HG03064 (cell line): Measurements from ENCODE around the gene MED12L.
"Not testable (repeated sequence)": the region's sequence is repeated elsewhere in the genome, so short reads cannot be mapped to it uniquely, and the experiment has no call there.

Experiments used
- ATAC-seq: cut with Tn5 transposase; IDR thresholded peaks from one replicate; pipeline ENCODE4 v1.9.1; 2021; ENCODE audit warnings: low read depth; ENCODE audit not compliant: unreplicated experiment

Gene MED12L, protein sequence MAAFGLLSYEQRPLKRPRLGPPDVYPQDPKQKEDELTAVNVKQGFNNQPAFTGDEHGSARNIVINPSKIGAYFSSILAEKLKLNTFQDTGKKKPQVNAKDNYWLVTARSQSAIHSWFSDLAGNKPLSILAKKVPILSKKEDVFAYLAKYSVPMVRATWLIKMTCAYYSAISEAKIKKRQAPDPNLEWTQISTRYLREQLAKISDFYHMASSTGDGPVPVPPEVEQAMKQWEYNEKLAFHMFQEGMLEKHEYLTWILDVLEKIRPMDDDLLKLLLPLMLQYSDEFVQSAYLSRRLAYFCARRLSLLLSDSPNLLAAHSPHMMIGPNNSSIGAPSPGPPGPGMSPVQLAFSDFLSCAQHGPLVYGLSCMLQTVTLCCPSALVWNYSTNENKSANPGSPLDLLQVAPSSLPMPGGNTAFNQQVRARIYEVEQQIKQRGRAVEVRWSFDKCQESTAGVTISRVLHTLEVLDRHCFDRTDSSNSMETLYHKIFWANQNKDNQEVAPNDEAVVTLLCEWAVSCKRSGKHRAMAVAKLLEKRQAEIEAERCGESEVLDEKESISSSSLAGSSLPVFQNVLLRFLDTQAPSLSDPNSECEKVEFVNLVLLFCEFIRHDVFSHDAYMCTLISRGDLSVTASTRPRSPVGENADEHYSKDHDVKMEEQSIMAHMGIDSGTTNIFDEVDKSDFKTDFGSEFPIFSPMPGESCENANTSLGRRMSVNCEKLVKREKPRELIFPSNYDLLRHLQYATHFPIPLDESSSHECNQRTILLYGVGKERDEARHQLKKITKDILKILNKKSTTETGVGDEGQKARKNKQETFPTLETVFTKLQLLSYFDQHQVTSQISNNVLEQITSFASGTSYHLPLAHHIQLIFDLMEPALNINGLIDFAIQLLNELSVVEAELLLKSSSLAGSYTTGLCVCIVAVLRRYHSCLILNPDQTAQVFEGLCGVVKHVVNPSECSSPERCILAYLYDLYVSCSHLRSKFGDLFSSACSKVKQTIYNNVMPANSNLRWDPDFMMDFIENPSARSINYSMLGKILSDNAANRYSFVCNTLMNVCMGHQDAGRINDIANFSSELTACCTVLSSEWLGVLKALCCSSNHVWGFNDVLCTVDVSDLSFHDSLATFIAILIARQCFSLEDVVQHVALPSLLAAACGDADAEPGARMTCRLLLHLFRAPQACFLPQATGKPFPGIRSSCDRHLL (N-terminal part only)

DNA sequence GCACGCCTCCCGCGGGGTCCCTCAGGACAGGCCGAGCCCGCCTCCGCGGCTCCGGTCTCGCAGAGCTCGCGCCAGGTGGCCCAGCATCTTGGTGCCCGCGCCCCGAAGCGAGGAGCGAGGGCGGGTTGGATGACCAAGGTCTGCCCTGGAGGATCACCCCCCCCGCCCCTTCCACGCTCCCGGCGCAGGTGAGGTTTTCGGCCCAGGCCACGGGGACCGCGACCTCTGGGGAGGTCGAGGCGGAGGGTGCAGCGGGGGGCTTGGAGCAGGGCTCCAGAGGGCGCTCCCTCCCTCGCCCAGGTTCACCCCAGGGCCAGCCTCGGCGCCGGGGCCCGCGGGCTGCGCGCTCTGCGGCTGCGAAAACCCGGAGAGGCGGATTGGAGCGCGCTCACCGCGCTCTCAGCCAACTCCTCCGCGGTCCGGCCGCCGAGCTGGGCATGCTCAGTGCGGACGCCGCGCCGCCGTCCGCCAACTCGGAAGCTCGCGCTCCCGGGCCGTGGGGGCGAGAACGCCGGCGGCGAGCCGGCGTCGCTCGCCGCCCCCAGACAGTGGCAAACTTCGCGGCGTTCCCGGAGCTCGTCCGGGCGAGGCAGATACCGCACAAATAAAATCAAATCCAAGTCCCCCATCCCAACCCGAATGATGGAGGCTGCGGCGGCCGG, at the start of gene MED12L:
TSS of gene MED12L (plus strand) at position 438 of the 662 bp plus-strand sequence. CDS start 1,263 bp downstream, outside the sequence.
- ATAC-seq: peak; percentile 53

DNA sequence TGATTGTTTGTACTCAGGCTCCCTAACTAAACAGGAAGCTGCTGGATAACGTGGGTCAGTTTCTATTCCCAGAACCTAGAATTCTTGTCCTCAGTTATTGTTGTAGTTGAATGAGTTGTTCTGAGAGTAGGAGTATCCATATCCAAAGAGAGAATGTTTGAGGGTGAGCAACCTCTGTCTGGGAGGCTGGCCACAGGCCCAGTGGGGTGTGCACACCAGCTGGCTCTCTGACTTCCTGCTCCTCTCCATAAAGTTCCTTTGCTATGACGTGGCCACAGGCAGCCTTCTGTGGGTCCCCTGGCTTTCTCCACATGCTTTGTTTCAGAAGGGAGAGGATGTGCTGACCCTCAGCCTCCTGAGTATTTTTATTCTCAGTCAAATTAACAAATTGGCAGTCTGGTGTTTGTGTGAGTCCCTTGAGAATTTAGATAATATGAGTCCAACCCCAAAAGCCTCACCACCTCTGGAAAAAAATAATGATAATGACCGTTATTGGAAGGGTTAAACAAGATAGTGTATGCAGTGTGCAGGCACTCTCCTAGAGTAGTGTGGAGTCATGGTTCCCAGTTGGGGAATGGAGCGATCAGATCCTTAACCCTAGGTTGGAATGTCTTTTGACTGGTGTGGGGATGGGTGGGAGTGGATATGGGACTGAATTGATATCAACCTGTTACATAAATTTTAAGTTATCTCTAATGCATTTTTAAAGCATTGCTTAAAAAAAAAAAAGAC, 47.6 kb upstream of the MED12L start:
- no peak for ATAC-seq

DNA sequence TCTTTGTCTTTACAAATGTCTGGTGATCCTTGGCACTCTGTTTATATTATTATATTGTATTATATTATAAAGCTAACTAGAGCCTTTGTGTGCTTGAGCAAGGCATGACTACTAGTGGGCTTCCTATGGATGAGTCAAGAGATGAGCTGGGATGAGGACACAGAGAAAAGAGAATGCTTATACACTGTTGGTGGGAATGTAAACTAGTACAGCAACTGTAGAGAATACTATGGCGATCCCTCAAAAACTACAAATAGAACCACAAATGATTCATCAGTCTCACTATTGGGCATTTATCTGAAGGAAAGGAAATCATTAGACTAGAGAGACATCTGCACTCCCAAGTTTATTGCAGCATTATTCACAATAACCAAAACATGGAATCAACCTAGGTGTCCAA, 40.8 kb upstream of the MED12L start:
- ATAC-seq: no peak

GRCh38 chr3:151047636-151048035, 37.8 kb upstream of the MED12L start:
- no peak for ATAC-seq

DNA sequence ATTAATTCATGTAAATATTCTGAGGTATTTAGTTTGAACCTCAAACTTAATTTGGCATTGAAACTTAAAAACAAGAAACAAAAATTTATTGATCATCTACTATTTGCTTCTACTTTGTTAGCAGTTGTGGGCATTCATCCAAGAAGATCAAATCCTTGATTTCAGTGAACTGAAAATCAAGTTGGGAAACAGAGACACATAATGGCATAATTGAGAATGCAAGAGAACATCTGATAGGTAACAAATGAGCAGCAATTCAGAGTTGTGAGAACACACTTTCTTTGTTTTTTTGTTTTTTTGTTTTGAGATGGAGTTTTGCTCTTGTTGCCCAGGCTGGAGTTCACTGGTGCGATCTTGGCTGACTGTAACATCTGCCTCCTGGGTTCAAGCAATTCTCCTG, 33.9 kb upstream of the MED12L start:
- ATAC-seq: no peak

DNA sequence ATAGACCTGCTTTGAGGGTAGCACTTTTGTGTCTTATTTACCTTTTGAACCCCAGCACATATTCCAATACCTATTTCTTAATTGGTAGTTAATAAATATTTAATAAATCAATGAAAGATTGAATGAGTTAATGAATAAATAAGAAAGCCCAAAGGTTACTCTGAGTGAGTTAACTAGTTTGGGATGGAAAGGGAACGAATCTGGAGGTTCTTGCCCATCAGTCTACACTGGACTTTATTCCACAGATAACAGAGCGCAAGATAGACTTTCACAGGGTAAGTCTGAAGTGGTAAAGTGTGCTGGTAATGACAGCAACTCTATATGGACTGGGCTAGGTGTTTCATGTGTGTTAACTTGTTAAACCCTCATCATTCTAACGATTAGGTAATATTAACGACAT, 33.1 kb upstream of the MED12L start:
- ATAC-seq: no peak

- no peak for ATAC-seq
Observed at GRCh38 chr3:151052756-151053155, 32.7 kb upstream of the MED12L start.

GRCh38 chr3:151058740-151059139, 26.7 kb upstream of the MED12L start:
- ATAC-seq: no peak

GRCh38 chr3:151062611-151063010, 22.9 kb upstream of the MED12L start:
- no peak for ATAC-seq

DNA sequence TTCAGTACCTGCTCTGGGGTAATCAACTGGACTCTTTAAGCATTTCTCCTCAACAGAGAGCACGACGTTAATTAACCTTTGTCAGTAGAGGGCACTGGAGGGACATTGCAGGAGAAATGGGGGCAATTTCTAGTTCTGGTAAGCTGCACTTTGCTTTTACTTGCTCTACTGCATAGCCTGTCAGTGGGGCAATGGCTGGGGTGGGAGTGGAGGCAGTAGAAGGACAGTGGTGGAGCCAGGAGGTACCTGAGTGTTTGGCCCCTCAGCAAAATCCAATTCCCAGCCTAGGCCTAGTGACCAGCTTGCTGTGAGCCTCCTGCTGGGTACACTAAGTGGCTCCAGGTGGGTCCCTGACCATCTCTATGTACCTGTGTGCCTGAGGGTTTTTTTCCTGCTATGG, 18.3 kb upstream of the MED12L start:
- no peak for ATAC-seq

DNA sequence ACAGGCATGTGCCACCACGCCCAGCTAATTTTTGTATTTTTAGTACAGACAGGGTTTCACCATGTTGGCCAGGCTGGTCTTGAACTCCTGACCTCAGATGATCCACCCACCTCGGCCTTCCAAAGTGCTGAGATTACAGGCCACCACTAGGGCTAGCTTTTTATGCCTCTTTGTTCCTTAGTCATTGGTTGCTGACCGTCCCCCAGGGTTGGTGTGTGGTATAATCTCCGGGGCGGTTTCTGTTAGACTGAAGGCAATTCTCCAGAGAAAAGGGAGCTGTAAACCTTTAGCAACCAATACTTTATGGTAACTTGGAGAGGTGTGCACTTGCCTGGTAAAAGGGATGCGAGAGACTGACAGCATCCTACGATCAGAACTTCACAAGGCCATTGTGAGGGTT, 12.6 kb upstream of the MED12L start:
- not testable (repeated sequence) for ATAC-seq

- no peak for ATAC-seq
Observed at GRCh38 chr3:151074256-151074655, 11.2 kb upstream of the MED12L start.

- no peak for ATAC-seq
Observed at GRCh38 chr3:151075869-151076562, 9.4 kb upstream of the MED12L start.

- no peak for ATAC-seq
Observed at GRCh38 chr3:151076626-151077025, 8.8 kb upstream of the MED12L start.

GRCh38 chr3:151081082-151081481, 4.4 kb upstream of the MED12L start:
- ATAC-seq: not testable (repeated sequence)

DNA sequence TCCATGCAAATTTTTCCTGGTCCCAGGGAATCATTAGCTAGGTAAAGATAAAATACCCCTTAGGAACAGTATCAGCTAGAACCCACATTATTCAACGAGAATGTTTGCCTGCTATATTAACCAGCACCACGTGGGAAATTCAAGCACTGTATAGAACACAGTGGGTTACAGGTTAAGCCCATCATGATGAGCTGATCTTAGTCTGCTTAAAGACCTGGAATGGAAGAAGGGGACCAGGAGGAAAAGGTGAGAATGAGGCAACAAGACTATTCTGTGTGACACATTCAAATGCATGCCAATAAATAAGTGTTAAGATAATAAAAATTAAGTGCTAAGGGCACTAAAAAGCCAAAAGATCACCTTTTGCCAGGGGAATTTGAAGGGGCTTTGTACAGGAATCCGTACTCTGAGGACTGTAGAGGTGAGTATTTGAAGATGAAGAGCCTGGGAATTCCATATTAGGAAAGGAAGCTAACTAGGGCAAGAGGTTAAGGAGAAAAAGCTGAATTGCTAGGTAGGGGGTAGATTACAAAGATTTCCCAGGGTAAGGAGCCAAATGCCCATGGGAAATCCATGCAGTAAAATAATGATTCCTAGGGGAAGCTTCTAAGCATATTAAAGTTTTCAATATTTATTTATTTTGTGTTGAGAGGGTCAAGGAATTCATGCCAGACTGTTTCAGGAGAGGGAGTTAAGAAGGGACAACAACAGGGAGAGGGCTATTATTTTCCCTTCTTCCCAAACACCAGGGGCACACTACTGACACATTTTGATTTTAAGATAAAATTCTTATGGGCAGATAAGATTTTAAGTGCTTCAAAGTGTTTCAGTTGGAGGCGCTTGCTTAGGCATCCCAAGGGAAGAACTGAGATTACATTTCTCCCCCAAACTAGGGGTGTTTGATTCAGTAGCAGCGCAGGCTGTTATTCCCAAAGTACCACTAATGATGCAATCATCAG, 2.3 kb upstream of the MED12L start:
- ATAC-seq: no peak

GRCh38 chr3:151084893-151085226, 604 bp upstream of the MED12L start:
- ATAC-seq: no peak

DNA sequence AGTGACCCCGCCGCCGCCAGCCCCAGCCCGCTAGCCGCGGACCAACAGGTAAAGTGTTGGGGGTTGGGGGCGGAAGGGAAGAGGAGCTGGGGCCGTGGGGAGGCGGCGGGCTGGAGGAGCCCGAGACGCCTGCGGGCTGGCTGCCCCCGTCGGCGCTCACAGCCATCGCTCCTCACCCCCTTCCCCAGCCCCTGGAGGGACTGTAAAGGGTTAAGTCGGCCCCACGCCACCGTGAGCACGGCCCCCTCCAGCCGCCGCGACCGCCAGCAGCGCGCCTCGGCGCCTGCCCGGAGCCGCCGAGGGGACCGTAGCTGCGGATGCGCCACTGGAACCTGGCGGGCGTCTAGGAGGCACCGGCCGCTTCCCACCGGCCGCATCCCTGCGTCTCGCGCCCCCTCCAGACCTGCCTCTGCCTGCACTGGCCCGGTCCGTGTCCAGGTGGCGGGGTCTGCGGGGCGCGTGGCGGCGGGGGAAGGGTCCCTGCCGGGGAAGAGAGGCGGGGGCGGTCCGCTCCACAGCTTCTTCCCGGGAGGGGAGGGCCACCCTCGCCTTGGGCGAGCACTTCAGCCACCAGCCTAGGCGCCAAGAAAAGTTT, 522 bp downstream of the MED12L start:
- ATAC-seq: peak; percentile 14
